K562 (cell line): ENCODE data around the gene PRKRIP1. TPM values are rescaled to one million over a fixed set of nuclear protein-coding genes. Genes with fewer than 3 reads are reported as not detected.

Experiments
- ATAC-seq: fragments of 200-7000 bp; cut with Tn5 transposase; 3 replicates; pipeline ENCODE4 v1.9.1; 2020; ENCODE audit warnings: moderate library complexity
- BruUV-seq: library from RNA; stranded (reverse); fragments of 400-500 nt; replicated peaks from 2 replicates; lab custom pipeline; 2021; lab: Mats Ljungman, UMichigan
- CTCF ChIA-PET: fragments of 300-600 bp; formaldehyde crosslinking; extraction: SDS; loops from one replicate; lab custom pipeline; 2021; ENCODE audit warnings: low intra/inter-chr PET ratio; lab: Yijun Ruan, JAX
- POLR2A ChIA-PET: fragments of 300-600, 350-650 bp; sonication (Branson Sonifier 250); formaldehyde crosslinking; extraction: SDS; loops from one replicate; lab custom pipeline; 2021; ENCODE audit warnings: antibody characterized with exemption, inconsistent platforms; lab: Yijun Ruan, JAX
- DNase-seq, 4 experiments: peaks; one replicate each; pipeline versions ENCODE4 v3.0.0 to v3.0.0-alpha.2; 2011 to 2018; ENCODE audit warnings: low spot score in 3 of 4, mixed read lengths in 3 of 4; ENCODE audit errors: extremely low read depth in 1 of 4
- FAIRE-seq: peaks from 2 replicates; lab custom pipeline; 2011; peaks lifted over from hg19 to GRCh38; lab: Jason Lieb, UNC
- H2AFZ ChIP-seq: 2 replicates; pipeline ENCODE4 v1.6.0; 2011; ENCODE audit warnings: low read depth, low read length, control low read depth, inconsistent platforms
- H3K27ac ChIP-seq: fragments of 200-600 bp; 3 replicates; pipeline ENCODE4 v1.8.0; 2011; ENCODE audit warnings: low read depth, mild to moderate bottlenecking, control low read depth, inconsistent platforms, low read length, moderate library complexity, mixed read lengths; ENCODE audit errors: extremely low read depth
- H3K27me3 ChIP-seq, 2 experiments: fragments of 300-600 bp in 1 of 2; 2 replicates in 1 of 2; 3 replicates in 1 of 2; pipeline versions ENCODE4 v1.6.0 to v1.8.0; 2011; ENCODE audit warnings: inconsistent platforms in 2 of 2, low read length in 2 of 2, mild to moderate bottlenecking in 1 of 2, mixed read lengths in 1 of 2, moderate library complexity in 1 of 2; ENCODE audit not compliant: control insufficient read depth in 2 of 2, insufficient read depth in 2 of 2
- H3K36me3 ChIP-seq: fragments of 300-600 bp; 3 replicates; pipeline ENCODE4 v1.8.0; 2011; ENCODE audit warnings: mild to moderate bottlenecking, low read length, inconsistent platforms; ENCODE audit not compliant: control insufficient read depth, insufficient read depth
- H3K4me1 ChIP-seq, 2 experiments: fragments of 200-600 bp in 1 of 2; replicated peaks in 1 of 2; 2 replicates in 1 of 2; 3 replicates in 1 of 2; pipeline versions ENCODE4 v1.5.1 to v1.8.0; 2011; ENCODE audit warnings: inconsistent platforms in 2 of 2, low read length in 2 of 2, mild to moderate bottlenecking in 1 of 2, mixed read lengths in 1 of 2, moderate library complexity in 1 of 2; ENCODE audit not compliant: control insufficient read depth in 2 of 2, insufficient read depth in 2 of 2
- H3K4me2 ChIP-seq: 2 replicates; pipeline ENCODE4 v1.6.1; 2011; ENCODE audit warnings: low read length, control low read depth, inconsistent platforms, mixed read lengths; ENCODE audit not compliant: insufficient read depth
- H3K4me3 ChIP-seq: fragments of 200-600 bp; sonication (generic), shearing (Covaris generic); 2 replicates; pipeline ENCODE4 v1.5.1; 2016; ENCODE audit warnings: control low read depth, inconsistent platforms
- H3K79me2 ChIP-seq: fragments of 200-600 bp; 3 replicates; pipeline ENCODE4 v1.8.0; 2011; ENCODE audit warnings: low read length, inconsistent platforms; ENCODE audit not compliant: control insufficient read depth, insufficient read depth
- H3K9ac ChIP-seq, 2 experiments: 2 replicates each; pipeline versions ENCODE4 v1.6.0 to v1.6.1; 2011; ENCODE audit warnings: low read depth in 2 of 2, low read length in 2 of 2, control low read depth in 1 of 2, inconsistent platforms in 1 of 2, mild to moderate bottlenecking in 1 of 2, mixed read lengths in 1 of 2; ENCODE audit not compliant: insufficient read depth in 1 of 2
- H3K9me1 ChIP-seq: one replicate; pipeline ENCODE4 v1.6.0; 2011; ENCODE audit warnings: inconsistent platforms, mild to moderate bottlenecking, low read length, moderate library complexity; ENCODE audit not compliant: control insufficient read depth, insufficient read depth
- H3K9me3 ChIP-seq: replicated peaks from 2 replicates; pipeline ENCODE4 v1.5.1; 2011; ENCODE audit warnings: low read depth, low read length, inconsistent platforms; ENCODE audit not compliant: control insufficient read depth, insufficient read depth
- H4K20me1 ChIP-seq: replicated peaks from 2 replicates; pipeline ENCODE4 v1.6.1; 2011; ENCODE audit warnings: low read length, inconsistent platforms, mixed read lengths; ENCODE audit not compliant: control insufficient read depth, insufficient read depth
- ESRRA ChIP-seq: fragments of 450-650 bp; IDR thresholded peaks from 2 replicates; pipeline ENCODE4 v1.6.1; 2014; ENCODE audit warnings: low read depth, mild to moderate bottlenecking, moderate library complexity, borderline replicate concordance
- L3MBTL2 ChIP-seq: fragments of 450-650 bp; IDR thresholded peaks from 2 replicates; pipeline ENCODE4 v1.6.1; 2016; ENCODE audit warnings: mild to moderate bottlenecking, moderate library complexity
- MAFK ChIP-seq: IDR thresholded peaks from 2 replicates; pipeline ENCODE4 v1.6.1; 2011; ENCODE audit warnings: low read length, improper control_type of control experiment
- NFATC3 ChIP-seq: fragments of 450-650 bp; IDR thresholded peaks from 2 replicates; pipeline ENCODE4 v1.6.1; 2017; ENCODE audit warnings: mild to moderate bottlenecking
- POLR2G ChIP-seq: fragments of 200-400 bp; formaldehyde crosslinking; IDR thresholded peaks from 2 replicates; pipeline ENCODE4 v1.6.1; 2017; ENCODE audit warnings: low read depth, mild to moderate bottlenecking, antibody characterized with exemption, low read length, moderate library complexity
- POLR3G ChIP-seq: IDR thresholded peaks from 2 replicates; pipeline ENCODE4 v1.6.1; 2011; ENCODE audit not compliant: insufficient read length, insufficient replicate concordance; ENCODE audit errors: extremely low read depth
- RBM22 ChIP-seq: fragments of 200-400 bp; formaldehyde crosslinking; IDR thresholded peaks from 2 replicates; pipeline ENCODE4 v1.6.1; 2018; ENCODE audit warnings: low read length, low read depth; ENCODE audit not compliant: poor library complexity, severe bottlenecking
- ZBTB5 ChIP-seq: fragments of 450-650 bp; IDR thresholded peaks from 2 replicates; pipeline ENCODE4 v1.6.1; 2017; ENCODE audit warnings: antibody characterized with exemption
- WGBS: fragments of 100-300 bp; shearing (Covaris generic); methylation state at CpG from one replicate; pipeline ENCODE4 v1.1.6; 2016; ENCODE audit warnings: low coverage, mixed read lengths; ENCODE audit not compliant: insufficient coverage; ENCODE audit errors: missing lambda C conversion rate; 5-methylcytosine and 5-hydroxymethylcytosine counted together
- in situ Hi-C: fragments of 300-500 bp; cut with MboI; formaldehyde crosslinking; loops from 4 replicates; pipeline ENCODE4 v1.15.0; 2018; ENCODE audit warnings: inconsistent platforms, mixed read lengths
- intact Hi-C: fragments of 100-400 bp; cut with micrococcal nuclease; formaldehyde crosslinking; loops from 2 replicates; pipeline ENCODE4 v1.14.2; 2022
- polyA plus RNA-seq, 8 experiments: library from polyadenylated mRNA; depleted of rRNA in 4 of 8; stranded (reverse) in 5 of 8; unstranded in 3 of 8; fragments of >200 nt; fragmentation: Nextera tagmentation in 2 of 8; fragmentation: Illumina TruSeq in 1 of 8; extraction: Ambion mirVana in 2 of 8; extraction: Trizol in 1 of 8; gene quantifications; 2 replicates each; pipeline versions ENCODE4 v1.2.1 to v1.2.3, GENCODE V29; 2011 to 2014; ENCODE audit warnings: inconsistent platforms in 1 of 8, missing spikeins in 1 of 8
- total RNA-seq, 7 experiments: library from RNA; depleted of rRNA in 6 of 7; stranded (reverse); fragments of >200 nt in 6 of 7; fragmentation: Illumina TruSeq in 2 of 7; extraction: Trizol in 2 of 7; gene quantifications; 2 replicates each; pipeline versions ENCODE4 v1.2.1 to v1.2.3, GENCODE V29; 2011 to 2021; ENCODE audit warnings: low replicate concordance in 1 of 7

PRKRIP1 gene
- total and polyA plus RNA-seq, 9 of the 15 experiments (the other 6 are each of a cell fraction or from before 2014, with no cell fraction given): 14.9 to 52.1 (median 19.8) TPM

GRCh38 chr7:102426268-102427018 lies 30.3 kb downstream of the PRKRIP1 start:
- ChIA-PET POLR2A (interaction anchor here (0.9 to 1.6 kb wide), 3 partner anchors 9 to 25 kb away, joined by 3 to 5 read pairs (median 4); no protein-coding TSS in a partner anchor), CTCF (no interaction called here)
- no TSS peak for BruUV-seq
- H3K79me2 ChIP-seq: no peaks in the 10 kb centered on the region
- no peak for FAIRE-seq
- WGBS: 91% methylated on average over 16 of the region's 16 CpGs
- no peak for TF ChIP-seq POLR3G
- TF ChIP-seq ESRRA: no peak
- no peak for TF ChIP-seq MAFK
- no peak for TF ChIP-seq NFATC3
- TF ChIP-seq ZBTB5: no peak
- no peak for TF ChIP-seq RBM22
- peak; percentile 40 for TF ChIP-seq POLR2G
- no peak for TF ChIP-seq L3MBTL2
- TF ChIP-seq, all 486 proteins: peak for 1
- Histone ChIP-seq H3K4me1 (peaks cover 9 to 40% of the 10 kb centered on the region in 2 experiments), H2AFZ (no peak overlapping the region), H3K4me3 (no peak overlapping the region), H3K9me3 (no peaks in the 10 kb centered on the region), H3K9ac (peak overlapping the region in 1 of 2 experiments; percentile 47; a peak in 1 of 4 replicates), H3K27ac (no peak overlapping the region), H3K27me3 (no peaks in the 10 kb centered on the region), H3K4me2 (no peak overlapping the region), H4K20me1 (no peaks in the 10 kb centered on the region), H3K36me3 (peaks cover 55% of the 10 kb centered on the region), H3K9me1 (peaks cover 3% of the 10 kb centered on the region)
- in situ Hi-C loops: no loop called here
- intact Hi-C loops: no loop called here
- DNase-seq (no peak), ATAC-seq (no peak)
